ENCODE data around the gene GAS2L1.
"Not testable (repeated sequence)": the region's sequence is repeated elsewhere in the genome, so short reads cannot be mapped to it uniquely, and the experiment has no call there.

GAS2L1 gene

GRCh38 chr22:29344137-29344536, 37.7 kb downstream of the GAS2L1 start:
- no peak for DNase-seq

GRCh38 chr22:29344889-29345288, 38.4 kb downstream of the GAS2L1 start:
- DNase-seq = not testable (repeated sequence)

- DNase-seq = no peak
Observed at GRCh38 chr22:29345932-29346331, 39.5 kb downstream of the GAS2L1 start.

GRCh38 chr22:29346659-29347058, 40.2 kb downstream of the GAS2L1 start:
- no peak for DNase-seq

- DNase-seq = no peak
Observed at GRCh38 chr22:29348041-29348440, 41.6 kb downstream of the GAS2L1 start.

DNA sequence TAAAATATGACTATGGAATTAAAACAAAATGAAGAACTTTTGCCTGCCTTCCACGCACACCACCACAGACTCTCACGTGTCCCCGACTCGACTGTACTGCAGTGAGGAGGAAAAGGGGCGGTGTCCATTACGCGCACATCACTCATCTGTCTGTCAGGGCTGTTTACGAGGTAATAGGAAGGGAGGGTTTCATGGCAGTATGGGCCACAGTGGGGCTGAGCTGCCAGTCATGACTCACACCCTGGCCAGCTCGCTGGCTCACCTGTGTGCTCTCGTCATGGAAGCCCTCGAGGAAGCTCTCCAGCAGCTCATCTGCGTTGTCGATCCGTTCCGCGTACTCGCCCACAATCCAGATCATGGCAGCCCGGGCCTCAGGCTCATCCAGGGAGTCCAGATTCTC, 42.5 kb downstream of the GAS2L1 start:
- no peak for DNase-seq

- DNase-seq = no peak
Observed at GRCh38 chr22:29351042-29351441, 44.6 kb downstream of the GAS2L1 start.

DNA sequence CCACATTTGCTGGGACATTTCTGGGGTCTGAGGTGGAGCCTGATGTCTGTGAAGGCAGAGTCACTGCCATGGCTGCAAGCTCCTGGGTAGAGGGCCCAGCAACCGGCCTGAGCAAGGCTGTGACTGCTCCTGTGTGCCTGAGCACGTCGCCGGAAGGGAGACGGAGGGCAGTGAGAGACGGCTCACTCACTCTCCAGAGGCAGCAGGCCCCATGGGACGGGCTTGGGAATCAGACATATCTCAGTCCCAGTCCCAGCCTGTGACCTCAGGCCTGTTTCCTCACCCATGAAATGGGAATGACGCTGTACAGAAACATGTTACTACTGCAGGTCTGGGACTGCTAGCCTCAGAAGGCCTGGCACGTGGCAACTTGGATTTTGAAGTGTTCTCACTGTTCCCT, 45.4 kb downstream of the GAS2L1 start:
- DNase-seq = no peak

GRCh38 chr22:29352778-29353177, 46.3 kb downstream of the GAS2L1 start:
- DNase-seq = no peak

- DNase-seq = no peak
Observed at GRCh38 chr22:29353286-29353685, 46.8 kb downstream of the GAS2L1 start.

DNA sequence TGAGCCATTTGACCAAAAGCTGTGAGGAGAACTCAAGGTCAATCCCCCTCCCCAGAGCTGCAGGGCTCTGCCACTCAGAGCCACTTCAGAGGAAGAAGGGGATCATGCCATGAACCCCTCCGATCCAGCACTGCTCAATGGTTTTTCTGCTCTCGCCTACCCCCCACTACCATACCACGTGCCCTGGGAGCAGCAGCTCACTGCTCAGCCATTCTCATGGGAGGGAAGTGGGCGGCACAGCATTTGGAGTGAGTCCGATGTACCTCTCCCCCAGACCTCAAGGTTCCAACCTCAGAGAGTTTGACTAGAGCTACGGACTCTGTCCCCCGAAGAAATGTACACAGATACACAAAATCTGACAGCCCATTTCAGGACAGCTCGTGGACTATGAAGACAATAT, 47.4 kb downstream of the GAS2L1 start:
- DNase-seq = no peak

- not testable (repeated sequence) for DNase-seq
Observed at GRCh38 chr22:29357193-29357890, 50.9 kb downstream of the GAS2L1 start.

DNA sequence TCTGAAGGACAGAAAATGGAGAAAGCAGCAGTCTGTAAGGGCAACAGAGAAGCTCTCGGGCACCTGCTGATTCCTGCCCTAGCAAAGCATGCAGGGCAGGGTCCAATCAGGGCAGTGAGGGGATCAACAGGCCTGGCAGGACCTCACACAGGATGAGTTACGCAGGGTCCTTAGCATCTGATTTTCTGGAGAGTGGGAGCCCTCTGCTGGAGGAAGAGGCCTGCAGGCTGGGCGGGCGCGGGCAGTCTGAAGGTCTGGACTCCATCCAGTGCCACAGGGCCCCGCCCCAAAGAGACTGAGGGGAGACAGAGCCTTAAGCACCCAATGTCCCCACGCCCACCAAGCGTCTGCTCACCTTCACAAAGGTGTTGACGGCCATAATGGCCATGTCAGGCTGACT, 53.0 kb downstream of the GAS2L1 start:
- no peak for DNase-seq

Data from activated CD4-positive, alpha-beta T cell treated with anti-CD3 and anti-CD28 coated beads for 4 hours (primary cell).